GM19238 (cell line): Measurements from ENCODE around the gene LRP3.

ENCODE experiments used
- DNase-seq: peaks from one replicate; pipeline ENCODE4 v3.0.0; 2011; ENCODE audit warnings: low spot score; ENCODE audit not compliant: insufficient read length

Gene LRP3

DNA sequence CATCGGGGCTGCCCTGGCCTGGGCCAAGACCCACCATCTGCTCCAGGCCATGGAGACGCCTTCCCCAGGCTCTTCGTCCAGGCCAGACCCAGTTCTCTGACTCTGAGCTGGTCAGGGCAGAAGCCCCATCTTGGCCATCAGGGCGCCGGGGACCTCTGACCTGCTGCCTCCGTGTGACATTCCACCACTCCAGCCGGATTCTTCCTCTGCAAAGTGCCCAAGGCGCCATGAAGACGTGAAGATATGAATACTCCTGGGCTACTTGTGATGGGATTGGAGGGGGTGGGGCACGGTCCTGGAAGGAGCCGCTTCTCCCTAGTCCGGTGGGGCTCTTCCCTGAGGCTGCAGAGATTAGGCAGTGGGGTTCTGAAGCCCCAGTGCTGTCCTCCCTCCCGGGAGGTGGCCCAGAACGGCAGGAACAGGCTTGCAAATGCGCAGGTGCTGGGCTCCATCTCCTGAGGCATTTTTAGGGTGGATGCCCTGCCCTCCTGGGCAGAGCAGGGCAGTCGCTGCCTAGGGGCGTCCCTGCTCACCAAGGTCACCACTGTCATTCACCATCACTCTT, 57.5 kb downstream of the LRP3 start:
- no peak for DNase-seq

DNA sequence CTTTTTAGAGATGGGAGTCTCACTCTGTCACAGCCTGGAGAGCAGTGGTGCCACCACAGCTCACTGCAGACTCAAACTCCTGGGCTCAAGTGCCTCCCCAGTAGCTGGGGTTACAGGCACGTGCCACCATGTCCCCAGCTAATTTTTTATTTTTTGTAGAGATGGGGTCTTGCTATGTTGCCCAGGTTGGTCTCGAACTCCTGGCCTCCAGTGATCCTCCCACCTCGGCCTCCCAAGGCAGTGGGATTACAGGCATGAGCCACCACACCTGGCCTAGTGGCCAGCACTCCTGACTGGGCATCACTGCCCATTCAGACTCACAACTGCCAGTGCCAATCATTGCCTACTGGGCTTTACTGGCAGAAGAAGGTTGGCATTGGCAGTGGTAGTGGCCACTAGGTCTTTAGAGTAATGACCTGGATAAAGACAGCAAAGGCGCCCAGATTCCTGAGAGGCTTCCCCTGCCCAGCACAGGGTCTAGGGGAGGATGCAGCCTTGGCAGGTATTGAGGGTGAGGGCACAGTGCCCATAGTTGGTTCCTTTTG, 58.4 kb downstream of the LRP3 start:
- no peak for DNase-seq

DNA sequence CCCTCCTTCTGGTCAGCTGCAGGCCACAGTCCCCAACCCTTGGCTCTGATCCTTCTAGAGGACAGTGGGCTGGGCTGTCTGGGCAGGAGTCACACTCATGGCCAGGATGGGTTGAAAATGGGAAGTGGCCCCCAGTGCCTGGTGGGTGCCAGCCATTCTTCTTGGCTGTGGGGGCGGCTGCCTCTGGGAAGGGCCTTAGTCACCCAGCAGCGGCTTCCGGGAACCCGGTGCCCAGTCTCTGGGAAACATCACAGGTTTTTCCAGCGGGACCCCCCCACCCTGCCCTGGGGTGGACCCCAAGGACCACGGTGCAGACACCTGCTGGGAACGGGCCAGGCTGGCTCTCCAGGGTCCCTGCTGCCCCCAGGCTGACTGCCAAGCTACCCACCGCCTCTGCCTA, 58.8 kb downstream of the LRP3 start:
- DNase-seq: no peak

DNA sequence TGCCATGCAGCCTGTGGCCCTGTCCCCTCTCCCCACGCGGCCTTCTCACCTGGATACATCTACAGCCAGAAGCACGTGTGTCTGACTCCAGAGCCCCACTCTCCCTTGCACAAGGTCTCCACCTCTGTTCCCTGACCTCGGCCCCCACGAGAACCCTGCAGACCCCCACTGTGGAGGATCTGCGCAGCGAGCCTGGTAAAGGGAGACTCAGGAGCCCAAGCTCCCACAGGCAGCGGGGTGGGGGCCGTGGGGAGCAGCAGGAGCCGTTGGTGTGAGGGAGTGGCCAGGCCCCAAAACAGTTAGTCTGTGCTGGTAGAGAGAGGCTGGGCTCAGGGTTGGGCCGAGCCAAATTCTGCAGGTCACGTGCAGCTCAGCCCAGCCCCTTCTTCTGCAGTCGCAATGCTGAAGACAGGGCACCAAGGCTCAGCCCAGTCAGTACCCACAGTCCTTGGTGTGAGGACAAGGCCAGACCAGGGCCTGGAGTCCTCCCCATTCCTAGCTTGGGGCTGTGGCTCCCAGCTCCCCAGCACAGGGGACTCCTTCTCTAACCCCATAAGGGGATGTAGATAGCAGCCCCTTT, 60.2 kb downstream of the LRP3 start:
- DNase-seq: no peak

DNA sequence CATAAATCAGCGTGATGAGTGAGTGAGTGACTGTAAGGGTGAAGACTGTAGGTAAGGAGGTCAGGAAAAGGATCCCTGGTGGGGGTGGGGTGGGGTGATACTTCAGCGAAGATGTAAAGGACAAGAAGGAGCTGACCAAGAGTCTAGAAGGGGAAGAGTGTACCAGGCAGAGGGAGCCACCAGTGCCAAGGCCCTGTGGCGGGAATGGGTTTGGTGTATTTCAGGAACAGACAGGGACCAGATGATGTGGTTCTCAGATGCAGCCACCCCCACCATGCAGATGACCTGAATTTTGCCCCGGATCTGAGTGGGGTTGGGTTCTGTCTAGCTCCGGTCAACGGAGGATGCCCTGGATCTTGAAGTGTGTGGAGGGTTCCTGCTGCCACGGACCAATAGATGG, 61.7 kb downstream of the LRP3 start:
- DNase-seq: no peak

DNA sequence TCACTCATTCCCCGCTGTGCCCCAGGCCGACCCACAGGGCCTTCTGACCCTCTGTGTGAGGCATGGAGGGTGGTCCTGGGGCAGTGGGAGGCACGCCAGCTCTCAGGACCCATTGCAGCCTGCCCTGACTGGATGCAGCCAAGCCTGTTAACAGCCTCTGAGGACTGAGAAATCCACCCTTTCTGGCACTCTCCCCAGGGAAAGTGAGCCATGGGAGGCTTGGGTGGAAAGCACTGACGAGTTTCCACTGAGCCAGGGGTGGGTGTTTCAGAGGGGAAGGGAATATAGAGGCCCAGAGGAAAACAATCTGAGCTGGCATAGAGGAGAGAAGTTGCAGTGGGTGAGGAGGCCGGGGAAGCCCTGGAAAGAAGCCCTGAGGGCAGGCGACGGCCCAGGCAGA, 62.1 kb downstream of the LRP3 start:
- no peak for DNase-seq

DNA sequence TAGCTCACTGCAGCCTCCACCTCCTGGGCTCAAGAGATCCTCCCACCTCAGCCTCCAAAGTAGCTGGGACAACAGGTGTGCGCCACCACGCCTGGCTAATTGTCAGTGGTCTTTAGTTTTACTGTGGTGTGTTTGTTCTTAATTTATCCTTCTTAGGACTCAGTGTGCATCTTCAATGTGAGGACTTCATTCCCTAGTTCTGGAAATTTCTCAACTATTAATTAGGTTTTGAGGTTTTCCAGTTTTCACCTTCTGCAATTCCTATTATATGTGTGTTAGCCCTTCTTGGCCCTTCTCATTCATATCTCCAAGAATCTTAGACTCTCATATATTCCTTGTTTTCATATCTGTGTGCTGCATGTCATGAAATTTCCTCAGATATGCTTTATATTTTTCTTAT, 63.7 kb downstream of the LRP3 start:
- no peak for DNase-seq
